ENCODE results near the gene ATF6.

GRCh38 chr1:162013289-162013688 lies 247.2 kb downstream of the ATF6 start:
- TF ChIP-seq NFE2L2 (IDR thresholded peaks at IDR 0.05; ENCODE audit: low read depth, low read length) (no peak), POLR2A (IDR thresholded peaks at IDR 0.05; ENCODE audit: low read depth, low read length) (no peak), RFX5 (IDR thresholded peaks at IDR 0.05; ENCODE audit: low read depth, low read length) (no peak), CHD1 (IDR thresholded peaks at IDR 0.05; ENCODE audit: low read depth, low read length) (no peak), FOS (IDR thresholded peaks at IDR 0.05; ENCODE audit: low read depth, low read length) (no peak), RCOR1 (IDR thresholded peaks at IDR 0.05; ENCODE audit: insufficient replicate concordance, low read length) (no peak), SMC3 (IDR thresholded peaks at IDR 0.05; ENCODE audit: low read depth, low read length) (no peak), RAD21 (IDR thresholded peaks at IDR 0.05; ENCODE audit: low read length) (no peak)
- TF ChIP-seq, protein P1, sequence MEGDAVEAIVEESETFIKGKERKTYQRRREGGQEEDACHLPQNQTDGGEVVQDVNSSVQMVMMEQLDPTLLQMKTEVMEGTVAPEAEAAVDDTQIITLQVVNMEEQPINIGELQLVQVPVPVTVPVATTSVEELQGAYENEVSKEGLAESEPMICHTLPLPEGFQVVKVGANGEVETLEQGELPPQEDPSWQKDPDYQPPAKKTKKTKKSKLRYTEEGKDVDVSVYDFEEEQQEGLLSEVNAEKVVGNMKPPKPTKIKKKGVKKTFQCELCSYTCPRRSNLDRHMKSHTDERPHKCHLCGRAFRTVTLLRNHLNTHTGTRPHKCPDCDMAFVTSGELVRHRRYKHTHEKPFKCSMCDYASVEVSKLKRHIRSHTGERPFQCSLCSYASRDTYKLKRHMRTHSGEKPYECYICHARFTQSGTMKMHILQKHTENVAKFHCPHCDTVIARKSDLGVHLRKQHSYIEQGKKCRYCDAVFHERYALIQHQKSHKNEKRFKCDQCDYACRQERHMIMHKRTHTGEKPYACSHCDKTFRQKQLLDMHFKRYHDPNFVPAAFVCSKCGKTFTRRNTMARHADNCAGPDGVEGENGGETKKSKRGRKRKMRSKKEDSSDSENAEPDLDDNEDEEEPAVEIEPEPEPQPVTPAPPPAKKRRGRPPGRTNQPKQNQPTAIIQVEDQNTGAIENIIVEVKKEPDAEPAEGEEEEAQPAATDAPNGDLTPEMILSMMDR (conservative IDR thresholded peaks at IDR 0.05; ENCODE audit: low read depth, low read length) = no peak
- TF ChIP-seq, protein P2, sequence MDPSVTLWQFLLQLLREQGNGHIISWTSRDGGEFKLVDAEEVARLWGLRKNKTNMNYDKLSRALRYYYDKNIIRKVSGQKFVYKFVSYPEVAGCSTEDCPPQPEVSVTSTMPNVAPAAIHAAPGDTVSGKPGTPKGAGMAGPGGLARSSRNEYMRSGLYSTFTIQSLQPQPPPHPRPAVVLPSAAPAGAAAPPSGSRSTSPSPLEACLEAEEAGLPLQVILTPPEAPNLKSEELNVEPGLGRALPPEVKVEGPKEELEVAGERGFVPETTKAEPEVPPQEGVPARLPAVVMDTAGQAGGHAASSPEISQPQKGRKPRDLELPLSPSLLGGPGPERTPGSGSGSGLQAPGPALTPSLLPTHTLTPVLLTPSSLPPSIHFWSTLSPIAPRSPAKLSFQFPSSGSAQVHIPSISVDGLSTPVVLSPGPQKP (IDR thresholded peaks at IDR 0.05; ENCODE audit: borderline replicate concordance, low read depth, low read length) = no peak
